Ovary (tissue), 9 donors: ENCODE results near the gene SMAD3. TPM values are rescaled to one million over a fixed set of nuclear protein-coding genes. Genes with fewer than 3 reads are reported as not detected.

Source experiments
- DNase-seq, 5 donors: peaks; one replicate each; pipeline ENCODE4 v3.0.0-alpha.2; 2019 to 2020
- H3K27ac ChIP-seq, 2 donors: fragments of 200-600 bp; one replicate each; pipeline versions ENCODE4 v1.5.1 to v1.8.0; 2019 to 2022
- H3K27me3 ChIP-seq: fragments of 200-600 bp; one replicate; pipeline ENCODE4 v1.8.0; 2022
- H3K36me3 ChIP-seq: fragments of 200-600 bp; sonication (generic); one replicate; pipeline ENCODE4 v1.5.1; 2019
- H3K4me1 ChIP-seq: one replicate; pipeline ENCODE4 v1.8.1; 2013; ENCODE audit warnings: mild to moderate bottlenecking, moderate library complexity; ENCODE audit not compliant: insufficient read depth
- H3K4me3 ChIP-seq: fragments of 200-600 bp; sonication (generic); one replicate; pipeline ENCODE4 v1.5.1; 2017
- H3K9me3 ChIP-seq, 2 donors: fragments of 200-600 bp in 1 of 2; sonication (generic) in 1 of 2; one replicate each; pipeline versions ENCODE4 v1.5.1 to v1.8.1; 2013 to 2019; ENCODE audit warnings: mild to moderate bottlenecking in 1 of 2, moderate library complexity in 1 of 2
- EP300 ChIP-seq: sonication (generic); formaldehyde crosslinking; IDR thresholded peaks from one replicate; pipeline ENCODE4 v1.6.1; 2017; ENCODE audit warnings: antibody characterized with exemption
- POLR2A ChIP-seq: fragments of 450-650 bp; IDR thresholded peaks from one replicate; pipeline ENCODE4 v1.6.1; 2017; ENCODE audit warnings: antibody characterized with exemption, mild to moderate bottlenecking, moderate library complexity
- WGBS, 3 donors: extraction: QIAGEN DNeasy Blood & Tissue Kit in 1 of 3; methylation state at CpG; one replicate each; pipeline versions ENCODE4 v1.1.5 to v1.1.7; 2013 to 2017; 5-methylcytosine and 5-hydroxymethylcytosine counted together
- intact Hi-C, 4 donors: fragments of 100-400 bp; cut with DNase I; formaldehyde crosslinking; loops; one replicate each; pipeline versions ENCODE4 v1.11.0 to v1.15.1; 2022 to 2023
- polyA plus RNA-seq, 2 donors: library from polyadenylated mRNA; stranded (reverse); fragments of 200-250 nt in 1 of 2; fragments of 350-450 nt in 1 of 2; fragmentation: Illumina TruSeq in 1 of 2; extraction: RNeasy Lipid Tissue Mini Kit (QIAGEN cat#74804) in 1 of 2; gene quantifications; one replicate each; pipeline ENCODE4 v1.2.3, GENCODE V29; 2013 to 2014
- total RNA-seq, 7 donors: library from RNA; depleted of rRNA in 2 of 7; stranded (reverse); fragments of >200 nt in 2 of 7; fragmentation: NEBNext Ultra II Directional in 3 of 7; extraction: Animal tissue kit (Norgen Biotek cat#: 25700) in 3 of 7; gene quantifications; one replicate each; pipeline versions ENCODE4 v1.1.0 to v1.2.4, GENCODE V29; 2016 to 2023
- TF ChIP-seq, protein P1 (sequence below), 3 donors: fragments of 450-650 bp in 2 of 3; fragments of 200-600 bp in 1 of 3; IDR thresholded peaks; one replicate each; pipeline versions ENCODE4 v1.5.1 to v1.8.0; 2016 to 2022; ENCODE audit warnings: antibody characterized with exemption in 3 of 3, mild to moderate bottlenecking in 1 of 3
- donor health status: DM: no; HTN: no; CAD: no; lungs with moderate emphysema.
- donor health status: DM: no; HTN: no; CAD: no.
- donor health status: Bipolar disorder and iron deficiency.
- donor health status: DM: yes; HTN: yes; CAD: no.
- donor health status: DM: no; HTN: no; CAD: no.
- donor health status: DM: yes; HTN: yes; CAD: no.

Gene SMAD3
- total and polyA plus RNA-seq, 9 donors: 18.7 to 78.6 (median 46.0) TPM

DNA sequence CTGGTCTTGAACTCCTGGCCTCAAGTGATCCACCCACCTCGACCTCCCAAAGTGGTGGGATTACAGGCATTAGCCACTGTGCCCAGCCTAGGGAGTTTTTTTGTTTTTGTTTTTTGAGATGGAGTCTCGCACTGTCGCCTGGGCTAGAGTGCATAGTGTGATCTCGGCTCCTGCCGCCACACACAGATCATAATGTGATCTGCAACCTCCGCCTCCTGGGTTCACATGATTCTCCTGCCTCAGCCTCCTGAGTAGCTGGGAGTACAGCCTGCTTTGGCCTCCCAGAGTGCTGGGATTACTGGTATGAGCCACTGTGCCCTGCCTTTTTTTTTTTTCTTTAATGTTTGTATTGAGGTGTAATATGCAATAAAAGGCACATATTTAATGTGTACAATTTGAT is 78.2 kb downstream of the SMAD3 start:
- intact Hi-C loops: no loop called here
- TF ChIP-seq POLR2A: no peak
- TF ChIP-seq, protein P1, sequence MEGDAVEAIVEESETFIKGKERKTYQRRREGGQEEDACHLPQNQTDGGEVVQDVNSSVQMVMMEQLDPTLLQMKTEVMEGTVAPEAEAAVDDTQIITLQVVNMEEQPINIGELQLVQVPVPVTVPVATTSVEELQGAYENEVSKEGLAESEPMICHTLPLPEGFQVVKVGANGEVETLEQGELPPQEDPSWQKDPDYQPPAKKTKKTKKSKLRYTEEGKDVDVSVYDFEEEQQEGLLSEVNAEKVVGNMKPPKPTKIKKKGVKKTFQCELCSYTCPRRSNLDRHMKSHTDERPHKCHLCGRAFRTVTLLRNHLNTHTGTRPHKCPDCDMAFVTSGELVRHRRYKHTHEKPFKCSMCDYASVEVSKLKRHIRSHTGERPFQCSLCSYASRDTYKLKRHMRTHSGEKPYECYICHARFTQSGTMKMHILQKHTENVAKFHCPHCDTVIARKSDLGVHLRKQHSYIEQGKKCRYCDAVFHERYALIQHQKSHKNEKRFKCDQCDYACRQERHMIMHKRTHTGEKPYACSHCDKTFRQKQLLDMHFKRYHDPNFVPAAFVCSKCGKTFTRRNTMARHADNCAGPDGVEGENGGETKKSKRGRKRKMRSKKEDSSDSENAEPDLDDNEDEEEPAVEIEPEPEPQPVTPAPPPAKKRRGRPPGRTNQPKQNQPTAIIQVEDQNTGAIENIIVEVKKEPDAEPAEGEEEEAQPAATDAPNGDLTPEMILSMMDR (IDR thresholded peaks at IDR 0.05): no peak
- TF ChIP-seq EP300: no peak
- H3K27ac ChIP-seq: no peak overlapping the region

DNA sequence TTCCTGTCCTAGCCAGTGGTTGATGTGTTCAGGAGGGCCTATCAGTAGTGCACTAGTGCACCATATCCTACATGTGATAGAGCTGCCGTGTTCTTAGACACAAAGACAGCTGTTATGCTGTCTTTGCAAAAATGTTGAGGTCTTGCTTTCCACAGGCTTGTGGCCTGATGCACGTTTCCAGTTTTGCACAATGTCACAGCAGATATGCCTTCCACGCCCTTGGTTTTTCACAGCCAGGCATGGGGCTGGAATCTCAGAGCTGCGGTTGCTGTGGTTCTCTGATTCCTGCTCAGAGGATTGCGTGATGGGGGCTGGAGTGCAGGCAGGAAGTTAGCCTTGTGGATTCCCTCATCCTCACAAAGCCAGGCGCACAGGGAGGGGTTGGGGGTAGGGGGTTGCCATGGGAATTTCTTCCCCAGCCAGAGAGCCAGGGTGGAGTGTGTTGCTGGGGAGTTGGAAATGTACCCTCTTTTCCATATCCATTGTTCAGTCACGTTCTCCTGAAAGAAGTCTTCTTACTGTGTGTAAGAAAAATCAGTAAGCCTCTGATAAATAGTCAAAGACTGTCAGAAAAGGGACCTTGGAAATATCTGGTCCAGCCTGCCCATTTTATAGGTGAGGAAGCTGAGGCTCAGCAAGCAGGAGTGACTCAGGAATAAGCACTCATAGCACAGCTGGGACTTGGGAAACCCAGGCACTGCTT is 79.4 kb downstream of the SMAD3 start:
- no peaks in the 10 kb centered on the region for H3K36me3 ChIP-seq
- intact Hi-C loops: no loop called here
- no peaks in the 10 kb centered on the region for H3K27me3 ChIP-seq
- no peak overlapping the region for H3K4me3 ChIP-seq
- H3K9me3 ChIP-seq: no peaks in the 10 kb centered on the region
- WGBS, 3 donors: 20 to 41% (median 29%) methylated on average over 7 of the region's 7 CpGs
- TF ChIP-seq POLR2A (no peak), EP300 (no peak)
- TF ChIP-seq, protein P1 (IDR thresholded peaks at IDR 0.05): no peak
- no peak overlapping the region for H3K27ac ChIP-seq
- peaks cover 51% of the 10 kb centered on the region for H3K4me1 ChIP-seq
- peak in 1 of 5 donors; percentile 22 for DNase-seq

More for the DNA sequence above, 78.2 kb downstream of the SMAD3 start:
- Histone ChIP-seq H3K4me1 (peaks cover 44% of the 10 kb centered on the region), H3K9me3 (no peaks in the 10 kb centered on the region), H3K27me3 (no peaks in the 10 kb centered on the region), H3K4me3 (no peak overlapping the region), H3K36me3 (no peaks in the 10 kb centered on the region)
- peak in 2 of 5 donors; percentile 12 to 18 for DNase-seq
- WGBS, 3 donors: 88 to 92% (median 91%) methylated on average over 6 of the region's 6 CpGs

DNA sequence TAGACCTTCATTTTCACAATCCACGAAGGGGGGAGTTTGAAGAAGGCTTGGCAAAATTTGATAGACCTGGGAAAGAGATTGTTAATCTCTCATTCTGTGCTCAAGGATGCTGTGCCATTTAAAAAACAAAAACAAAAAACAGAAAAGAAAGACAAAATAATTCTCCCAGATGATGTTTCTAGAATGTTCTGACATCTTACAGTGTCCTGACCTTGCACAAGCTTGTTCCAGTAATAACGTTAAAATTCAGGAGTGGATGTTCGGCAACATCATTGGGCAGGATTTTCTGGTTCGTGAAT is 79.9 kb downstream of the SMAD3 start:
- WGBS, 3 donors: 16 to 33% (median 29%) methylated on average over 4 of the region's 4 CpGs
- intact Hi-C loops: no loop called here
- peaks cover 53% of the 10 kb centered on the region for H3K4me1 ChIP-seq

DNA sequence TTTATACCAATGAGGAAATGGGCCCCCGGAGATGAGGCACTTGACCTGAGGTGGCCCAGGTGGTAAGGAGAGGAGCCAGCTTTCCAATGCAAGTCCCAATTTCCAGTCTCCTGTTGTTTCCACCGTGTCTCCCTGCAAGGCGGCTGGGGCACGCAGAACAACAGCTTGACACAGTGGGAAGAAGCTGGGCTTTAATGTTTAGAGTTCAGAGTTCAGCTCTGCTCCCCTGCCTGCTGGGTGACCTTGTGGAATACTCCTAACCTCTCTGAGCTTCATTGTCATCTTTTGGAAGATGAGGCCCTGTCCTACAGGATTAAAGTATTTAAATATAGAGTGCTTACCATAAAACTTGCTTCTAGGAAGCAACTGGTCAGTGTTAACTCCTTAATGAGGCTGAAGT is 80.3 kb downstream of the SMAD3 start:
- DNase-seq: peak in 1 of 5 donors; percentile 17

More for the DNA sequence above, 79.9 kb downstream of the SMAD3 start:
- Histone ChIP-seq H3K4me3 (no peak overlapping the region), H3K36me3 (no peaks in the 10 kb centered on the region), H3K27me3 (no peaks in the 10 kb centered on the region), H3K9me3 (no peaks in the 10 kb centered on the region), H3K27ac (peak overlapping the region in 1 of 2 donors; percentile 69)
- DNase-seq: no peak
- no peak for TF ChIP-seq POLR2A
- TF ChIP-seq EP300: no peak
- TF ChIP-seq, protein P1 (IDR thresholded peaks at IDR 0.05): no peak

More for the DNA sequence above, 80.3 kb downstream of the SMAD3 start:
- Histone ChIP-seq H3K4me1 (peaks cover 51% of the 10 kb centered on the region), H3K9me3 (no peaks in the 10 kb centered on the region), H3K36me3 (no peaks in the 10 kb centered on the region), H3K27ac (peak overlapping the region in 1 of 2 donors; percentile 69), H3K4me3 (no peak overlapping the region), H3K27me3 (no peaks in the 10 kb centered on the region)
- intact Hi-C loops: no loop called here
- TF ChIP-seq POLR2A (no peak), EP300 (no peak)
- TF ChIP-seq, protein P1 (IDR thresholded peaks at IDR 0.05): no peak
- WGBS, 3 donors: 54 to 66% (median 64%) methylated on average over 4 of the region's 4 CpGs
